Loucy (cell line): ENCODE measurements around the gene FAM83D.

Source experiments
- H2AFZ ChIP-seq: fragments of 200-600 bp; sonication (generic); 2 replicates; pipeline ENCODE4 v1.6.0; 2016; ENCODE audit warnings: antibody characterized with exemption, mild to moderate bottlenecking, low read length, moderate library complexity
- H3F3A ChIP-seq: fragments of 200-600 bp; 2 replicates; pipeline ENCODE4 v1.6.0; 2016; ENCODE audit warnings: antibody characterized with exemption, low read depth, mild to moderate bottlenecking
- H3K27me3 ChIP-seq: fragments of 200-600 bp; sonication (generic); 2 replicates; pipeline ENCODE4 v1.6.1; 2014; ENCODE audit warnings: low read length, mild to moderate bottlenecking; ENCODE audit not compliant: insufficient read depth, poor library complexity, severe bottlenecking
- H3K36me3 ChIP-seq: fragments of 200-600 bp; sonication (generic); 2 replicates; pipeline ENCODE4 v1.6.1; 2016; ENCODE audit warnings: low read length; ENCODE audit not compliant: insufficient read depth
- H3K4me1 ChIP-seq: fragments of 200-600 bp; sonication (generic); 2 replicates; pipeline ENCODE4 v1.5.1; 2014; ENCODE audit warnings: low read length, mild to moderate bottlenecking; ENCODE audit not compliant: insufficient read depth, poor library complexity, severe bottlenecking
- H3K4me2 ChIP-seq: fragments of 200-600 bp; sonication (generic); 2 replicates; pipeline ENCODE4 v1.6.0; 2014; ENCODE audit warnings: antibody characterized with exemption, low read length, low read depth, mild to moderate bottlenecking; ENCODE audit not compliant: poor library complexity, severe bottlenecking
- H3K4me3 ChIP-seq: fragments of 200-600 bp; sonication (generic); 2 replicates; pipeline ENCODE4 v1.5.1; 2014; ENCODE audit warnings: low read length, mild to moderate bottlenecking, mixed read lengths; ENCODE audit not compliant: poor library complexity, severe bottlenecking
- H3K79me2 ChIP-seq: fragments of 200-600 bp; sonication (generic); 2 replicates; pipeline ENCODE4 v1.6.1; 2014; ENCODE audit warnings: low read length; ENCODE audit not compliant: insufficient read depth
- H3K9ac ChIP-seq: fragments of 200-600 bp; sonication (generic); 2 replicates; pipeline ENCODE4 v1.6.0; 2014; ENCODE audit warnings: mild to moderate bottlenecking, low read depth, low read length, moderate library complexity; ENCODE audit not compliant: poor library complexity, severe bottlenecking
- H3K9me2 ChIP-seq: fragments of 200-600 bp; sonication (generic); replicated peaks from 2 replicates; pipeline ENCODE4 v1.6.1; 2016; ENCODE audit warnings: low read depth, low read length, mixed read lengths
- H3K9me3 ChIP-seq: fragments of 200-600 bp; sonication (generic); 2 replicates; pipeline ENCODE4 v1.6.1; 2014; ENCODE audit warnings: mild to moderate bottlenecking, antibody characterized with exemption, low read length, low read depth; ENCODE audit not compliant: insufficient read depth
- H4K20me1 ChIP-seq: fragments of 200-600 bp; sonication (generic); 2 replicates; pipeline ENCODE4 v1.6.0; 2014; ENCODE audit warnings: antibody characterized with exemption, low read length, mild to moderate bottlenecking; ENCODE audit not compliant: insufficient read depth, poor library complexity, severe bottlenecking
- EZH2phosphoT487 ChIP-seq: fragments of 200-600 bp; IDR thresholded peaks from 2 replicates; pipeline ENCODE4 v1.6.1; 2018; ENCODE audit warnings: antibody characterized with exemption, mild to moderate bottlenecking, moderate library complexity, borderline replicate concordance
- TF ChIP-seq, protein P1 (sequence below): fragments of 200-600 bp; sonication (generic); conservative IDR thresholded peaks from 2 replicates; pipeline ENCODE4 v1.5.1; 2014; ENCODE audit warnings: mild to moderate bottlenecking, antibody characterized with exemption, low read length

FAM83D gene

DNA sequence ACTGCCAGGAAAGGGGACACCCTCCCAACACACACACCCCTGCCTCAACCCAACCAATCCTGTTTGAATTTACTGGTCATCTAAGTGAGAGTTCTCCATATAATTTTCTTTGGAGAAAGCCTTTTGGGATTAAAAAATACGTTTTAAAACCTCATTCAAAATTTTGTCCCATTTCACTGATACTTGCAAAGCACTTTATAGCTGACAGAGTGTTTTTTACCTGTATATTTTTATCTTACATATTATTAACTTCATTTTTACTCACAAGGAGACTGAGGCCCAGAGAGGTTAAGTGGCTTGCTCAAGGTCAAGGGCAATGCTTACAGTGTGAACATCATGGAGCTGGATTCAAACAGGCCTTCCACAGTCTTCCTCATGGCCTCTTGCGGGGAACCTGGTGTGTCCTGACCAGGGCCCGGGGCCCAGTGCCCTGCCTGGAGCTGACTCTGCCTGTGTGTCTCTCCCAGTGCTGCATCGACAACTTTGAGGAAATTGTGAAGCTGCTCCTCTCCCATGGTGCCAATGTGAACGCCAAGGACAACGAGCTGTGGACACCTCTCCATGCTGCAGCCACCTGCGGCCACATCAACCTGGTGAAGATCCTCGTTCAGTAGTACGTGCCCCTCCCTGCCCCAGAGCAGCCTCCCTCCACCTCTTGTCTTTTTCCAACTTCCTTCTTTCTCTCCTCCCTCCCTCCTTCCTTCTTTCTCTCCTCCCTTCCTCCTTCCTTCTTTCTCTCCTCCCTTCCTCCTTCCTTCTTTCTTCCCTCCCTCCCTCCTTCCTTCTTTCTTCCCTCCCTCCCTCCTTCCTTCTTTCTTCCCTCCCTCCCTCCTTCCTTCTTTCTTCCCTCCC lies 30.9 kb upstream of the FAM83D start:
- H3K9me2 ChIP-seq, result no peaks in the 10 kb centered on the region
- H3K79me2 ChIP-seq, result no peaks in the 10 kb centered on the region
- no peaks in the 10 kb centered on the region for H3F3A ChIP-seq
- peaks cover 15% of the 10 kb centered on the region; the same call in 1 of the 2 replicates for H3K36me3 ChIP-seq
- no peak overlapping the region for H3K4me2 ChIP-seq
- H3K9me3 ChIP-seq, result no peaks in the 10 kb centered on the region
- H4K20me1 ChIP-seq, result no peaks in the 10 kb centered on the region
- H3K4me3 ChIP-seq, result no peak overlapping the region
- no peaks in the 10 kb centered on the region for H3K27me3 ChIP-seq
- no peak overlapping the region for H3K9ac ChIP-seq
- no peak overlapping the region for H2AFZ ChIP-seq
- H3K4me1 ChIP-seq, result no peaks in the 10 kb centered on the region
- TF ChIP-seq, protein P1, sequence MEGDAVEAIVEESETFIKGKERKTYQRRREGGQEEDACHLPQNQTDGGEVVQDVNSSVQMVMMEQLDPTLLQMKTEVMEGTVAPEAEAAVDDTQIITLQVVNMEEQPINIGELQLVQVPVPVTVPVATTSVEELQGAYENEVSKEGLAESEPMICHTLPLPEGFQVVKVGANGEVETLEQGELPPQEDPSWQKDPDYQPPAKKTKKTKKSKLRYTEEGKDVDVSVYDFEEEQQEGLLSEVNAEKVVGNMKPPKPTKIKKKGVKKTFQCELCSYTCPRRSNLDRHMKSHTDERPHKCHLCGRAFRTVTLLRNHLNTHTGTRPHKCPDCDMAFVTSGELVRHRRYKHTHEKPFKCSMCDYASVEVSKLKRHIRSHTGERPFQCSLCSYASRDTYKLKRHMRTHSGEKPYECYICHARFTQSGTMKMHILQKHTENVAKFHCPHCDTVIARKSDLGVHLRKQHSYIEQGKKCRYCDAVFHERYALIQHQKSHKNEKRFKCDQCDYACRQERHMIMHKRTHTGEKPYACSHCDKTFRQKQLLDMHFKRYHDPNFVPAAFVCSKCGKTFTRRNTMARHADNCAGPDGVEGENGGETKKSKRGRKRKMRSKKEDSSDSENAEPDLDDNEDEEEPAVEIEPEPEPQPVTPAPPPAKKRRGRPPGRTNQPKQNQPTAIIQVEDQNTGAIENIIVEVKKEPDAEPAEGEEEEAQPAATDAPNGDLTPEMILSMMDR, result no peak
- TF ChIP-seq EZH2phosphoT487, result no peak

GRCh38 chr20:38896009-38896594 lies 30.1 kb upstream of the FAM83D start:
- Histone ChIP-seq H3K4me1 (no peaks in the 10 kb centered on the region), H3K27me3 (no peaks in the 10 kb centered on the region), H3F3A (no peaks in the 10 kb centered on the region), H4K20me1 (no peaks in the 10 kb centered on the region), H3K79me2 (no peaks in the 10 kb centered on the region), H3K4me3 (no peak overlapping the region), H3K4me2 (no peak overlapping the region), H3K9me2 (no peaks in the 10 kb centered on the region), H3K9ac (no peak overlapping the region), H3K36me3 (peaks cover 15% of the 10 kb centered on the region; the same call in 1 of the 2 replicates), H2AFZ (no peak overlapping the region), H3K9me3 (no peaks in the 10 kb centered on the region)
- TF ChIP-seq, protein P1, result no peak
- TF ChIP-seq EZH2phosphoT487, result no peak

- H2AFZ ChIP-seq, result no peak overlapping the region
- no peaks in the 10 kb centered on the region for H3F3A ChIP-seq
- no peaks in the 10 kb centered on the region for H3K9me3 ChIP-seq
- H3K4me1 ChIP-seq, result no peaks in the 10 kb centered on the region
- H3K9ac ChIP-seq, result no peak overlapping the region
- H3K27me3 ChIP-seq, result no peaks in the 10 kb centered on the region
- no peaks in the 10 kb centered on the region for H3K9me2 ChIP-seq
- TF ChIP-seq EZH2phosphoT487, result no peak
- TF ChIP-seq, protein P1, result no peak
- no peak overlapping the region for H3K4me3 ChIP-seq
- no peak overlapping the region for H3K4me2 ChIP-seq
- H3K79me2 ChIP-seq, result no peaks in the 10 kb centered on the region
- peaks cover 22% of the 10 kb centered on the region; the same call in 1 of the 2 replicates for H3K36me3 ChIP-seq
- H4K20me1 ChIP-seq, result no peaks in the 10 kb centered on the region
These were observed 28.9 kb upstream of the FAM83D start for GRCh38 chr20:38897267-38897666.
